B cell (primary cell): ENCODE results near the gene CNTNAP4. TPM values are rescaled to one million over a fixed set of nuclear protein-coding genes. Genes with fewer than 3 reads are reported as not detected.

Experiments used
- ATAC-seq: fragments of 200-7000 bp; cut with Tn5 transposase; one replicate; pipeline ENCODE4 v1.10.0; 2021; ENCODE audit warnings: low read depth, mild to moderate bottlenecking, moderate number of reproducible peaks, moderate library complexity
- CTCF ChIA-PET: fragments of 350-600 bp; sonication (Branson Sonifier 250); formaldehyde crosslinking; loops from one replicate; lab custom pipeline; 2021; ENCODE audit warnings: antibody characterized with exemption, inconsistent platforms; lab: Charles Lee
- POLR2A ChIA-PET: fragments of 350-600 bp; sonication (Branson Sonifier 250); formaldehyde crosslinking; loops from one replicate; lab custom pipeline; 2021; ENCODE audit warnings: antibody characterized with exemption; lab: Charles Lee
- DNase-seq: peaks from one replicate; pipeline ENCODE4 v3.0.0; 2013
- H2AFZ ChIP-seq: 2 replicates; pipeline ENCODE4 v1.6.1; 2012; ENCODE audit warnings: mild to moderate bottlenecking, low read depth, low read length; ENCODE audit not compliant: insufficient read depth, poor library complexity, severe bottlenecking
- H3K27ac ChIP-seq, 2 donors: 1 replicate in 1 of 2; 2 replicates in 1 of 2; pipeline ENCODE4 v1.5.1; 2012 to 2013; ENCODE audit warnings: low read length in 2 of 2, mild to moderate bottlenecking in 2 of 2, moderate library complexity in 1 of 2
- H3K27me3 ChIP-seq, 4 experiments: fragments of 200-600 bp in 1 of 4; sonication (generic) in 1 of 4; replicated peaks in 1 of 4; 1 replicate in 2 of 4; 2 replicates in 2 of 4; pipeline versions ENCODE4 v1.6.1 to v1.7.0; 2013 to 2016; ENCODE audit warnings: low read length in 3 of 4, mild to moderate bottlenecking in 2 of 4, mixed read lengths in 1 of 4, moderate library complexity in 1 of 4; ENCODE audit not compliant: insufficient read depth in 4 of 4, control insufficient read depth in 3 of 4; ENCODE audit errors: control extremely low read depth in 1 of 4
- H3K36me3 ChIP-seq, 2 experiments: replicated peaks in 1 of 2; 1 replicate in 1 of 2; 2 replicates in 1 of 2; pipeline versions ENCODE4 v1.6.1 to v1.7.1; 2013; ENCODE audit warnings: low read length in 1 of 2; ENCODE audit not compliant: insufficient read depth in 2 of 2, control insufficient read depth in 1 of 2; ENCODE audit errors: control extremely low read depth in 1 of 2, extremely low read depth in 1 of 2
- H3K4me1 ChIP-seq, 2 donors: fragments of 200-600 bp in 1 of 2; sonication (generic) in 1 of 2; 1 replicate in 1 of 2; 2 replicates in 1 of 2; pipeline versions ENCODE4 v1.5.1 to v1.6.1; 2013 to 2017; ENCODE audit warnings: low read length in 2 of 2; ENCODE audit not compliant: control insufficient read depth in 2 of 2, insufficient read depth in 2 of 2
- H3K4me2 ChIP-seq: replicated peaks from 2 replicates; pipeline ENCODE3; 2012; ENCODE audit warnings: mild to moderate bottlenecking, low read depth, low read length; ENCODE audit not compliant: poor library complexity, severe bottlenecking
- H3K4me3 ChIP-seq, 5 experiments: fragments of 200-600 bp in 1 of 5; sonication (generic) in 1 of 5; 1 replicate in 3 of 5; 2 replicates in 2 of 5; pipeline versions ENCODE4 v1.5.1 to v1.7.0; 2011 to 2016; ENCODE audit warnings: low read length in 4 of 5, mild to moderate bottlenecking in 4 of 5, low read depth in 2 of 5, control low read depth in 1 of 5, moderate library complexity in 1 of 5; ENCODE audit not compliant: insufficient read depth in 1 of 5; ENCODE audit errors: control extremely low read depth in 1 of 5, extremely low read depth in 1 of 5
- H3K79me2 ChIP-seq: fragments of 200-600 bp; sonication (generic); one replicate; pipeline ENCODE4 v1.6.0; 2016; ENCODE audit warnings: low read length; ENCODE audit not compliant: control insufficient read depth, insufficient read depth
- H3K9ac ChIP-seq: fragments of 200-600 bp; sonication (generic); 2 replicates; pipeline ENCODE4 v1.6.1; 2017; ENCODE audit warnings: mild to moderate bottlenecking, low read length, moderate library complexity
- H3K9me3 ChIP-seq, 3 donors: one replicate each; pipeline versions ENCODE4 v1.6.1 to v1.7.1; 2013; ENCODE audit warnings: low read length in 2 of 3; ENCODE audit not compliant: control insufficient read depth in 2 of 3, insufficient read depth in 1 of 3; ENCODE audit errors: control extremely low read depth in 1 of 3
- H4K20me1 ChIP-seq: 2 replicates; pipeline ENCODE4 v1.6.0; 2012; ENCODE audit warnings: mild to moderate bottlenecking, low read length; ENCODE audit not compliant: insufficient read depth, control insufficient read depth, poor library complexity, severe bottlenecking
- H3K27ac Mint-ChIP-seq: one replicate; pipeline ENCODE4 v1.8.0; 2021; ENCODE audit warnings: mixed read lengths
- H3K27me3 Mint-ChIP-seq: one replicate; pipeline ENCODE4 v1.8.0; 2021; ENCODE audit warnings: mixed read lengths
- H3K4me1 Mint-ChIP-seq: one replicate; pipeline ENCODE4 v1.8.0; 2021; ENCODE audit warnings: mixed read lengths
- H3K4me3 Mint-ChIP-seq: one replicate; pipeline ENCODE4 v1.8.0; 2021; ENCODE audit warnings: mixed read lengths
- H3K9me3 Mint-ChIP-seq: one replicate; pipeline ENCODE4 v1.8.0; 2022; ENCODE audit warnings: mixed read lengths; ENCODE audit not compliant: insufficient read depth
- CTCF ChIP-seq: fragments of 200-600 bp; IDR thresholded peaks from one replicate; pipeline ENCODE4 v1.8.0; 2022; ENCODE audit warnings: antibody characterized with exemption, mild to moderate bottlenecking
- EZH2 ChIP-seq: IDR thresholded peaks from 2 replicates; pipeline ENCODE4 v1.6.1; 2012; ENCODE audit warnings: borderline replicate concordance, low read depth, mild to moderate bottlenecking, moderate library complexity, low read length; ENCODE audit not compliant: insufficient read depth, poor library complexity, severe bottlenecking
- WGBS: methylation state at CpG from one replicate; pipeline ENCODE4 v1.1.5; 2013; ENCODE audit warnings: missing lambda C conversion rate; ENCODE audit not compliant: insufficient coverage; 5-methylcytosine and 5-hydroxymethylcytosine counted together
- intact Hi-C: fragments of 100-400 bp; cut with micrococcal nuclease; formaldehyde crosslinking; loops from one replicate; pipeline ENCODE4 v1.10.0; 2022
- polyA plus RNA-seq: library from polyadenylated mRNA; depleted of rRNA; stranded (reverse); fragments of >200 nt; gene quantifications from 2 replicates; pipeline ENCODE4 v1.2.3, GENCODE V29; 2012
- total RNA-seq, 2 donors: library from RNA; stranded (reverse); fragments of 120-200 nt in 1 of 2; gene quantifications; 1 replicate in 1 of 2; 2 replicates in 1 of 2; pipeline versions ENCODE4 v1.2.3 to v1.2.4, GENCODE V29; 2013 to 2022

The CNTNAP4 gene
- total and polyA plus RNA-seq, 2 donors (not counting 1 experiment from before 2014, with no cell fraction given) = 0.06 TPM; not detected in 1

- CTCF ChIA-PET = no interaction called here
These were observed 299.8 kb downstream of the CNTNAP4 start for GRCh38 chr16:76577003-76577402.

More at GRCh38 chr16:76577003-76577402, 299.8 kb downstream of the CNTNAP4 start:
- Histone ChIP-seq H3K4me3 (no peak overlapping the region), H3K79me2 (no peaks in the 10 kb centered on the region), H3K36me3 (no peaks in the 10 kb centered on the region), H3K27me3 (no peaks in the 10 kb centered on the region), H3K9me3 (no peaks in the 10 kb centered on the region), H3K9ac (no peak overlapping the region), H3K27ac (no peak overlapping the region), H3K4me2 (no peak overlapping the region), H3K4me1 (no peaks in the 10 kb centered on the region), H2AFZ (no peak overlapping the region), H4K20me1 (no peaks in the 10 kb centered on the region)
- WGBS = no CpG with 5 or more reads among the region's 4 CpGs
- no peak overlapping the region for H3K27ac Mint-ChIP-seq
- H3K9me3 Mint-ChIP-seq = peaks cover 1% of the 10 kb centered on the region
- TF ChIP-seq CTCF (no peak), EZH2 (no peak)
- DNase-seq = no peak
- H3K4me1 Mint-ChIP-seq = no peaks in the 10 kb centered on the region
- no peaks in the 10 kb centered on the region for H3K27me3 Mint-ChIP-seq
- intact Hi-C loops = no loop called here
- H3K4me3 Mint-ChIP-seq = no peak overlapping the region
- POLR2A ChIA-PET = no interaction called here
- no peak for ATAC-seq
